Activated B cell treated with CpG ODN at 0.5 μM for 24 hours (primary cell): ENCODE data around the gene SNAPC1. TPM values are rescaled to one million over a fixed set of nuclear protein-coding genes. Genes with fewer than 3 reads are reported as not detected.
A peak's percentile ranks its signal among the peaks of the same experiment; 100 is the strongest.

Experiments
- ATAC-seq: fragments of 200-7000 bp; cut with Tn5 transposase; one replicate; pipeline ENCODE4 v1.10.0; 2021; ENCODE audit warnings: low read depth, mild to moderate bottlenecking, moderate library complexity
- CTCF ChIA-PET: fragments of 350-600 bp; sonication (Branson Sonifier 250); formaldehyde crosslinking; loops from one replicate; lab custom pipeline; 2021; ENCODE audit warnings: antibody characterized with exemption; lab: Charles Lee
- POLR2A ChIA-PET: fragments of 350-600 bp; sonication (Branson Sonifier 250); formaldehyde crosslinking; loops from one replicate; lab custom pipeline; 2021; ENCODE audit warnings: antibody characterized with exemption; lab: Charles Lee
- DNase-seq: peaks from one replicate; pipeline ENCODE4 v3.0.0; 2022
- H3K27ac Mint-ChIP-seq: one replicate; pipeline ENCODE4 v1.8.0; 2020; ENCODE audit warnings: mixed read lengths
- H3K27me3 Mint-ChIP-seq: one replicate; pipeline ENCODE4 v1.8.0; 2021; ENCODE audit warnings: mixed read lengths
- H3K36me3 Mint-ChIP-seq: one replicate; pipeline ENCODE4 v1.8.0; 2021; ENCODE audit warnings: low read depth, mixed read lengths
- H3K4me1 Mint-ChIP-seq: one replicate; pipeline ENCODE4 v1.8.0; 2021; ENCODE audit warnings: mixed read lengths
- H3K4me3 Mint-ChIP-seq: one replicate; pipeline ENCODE4 v1.8.0; 2020; ENCODE audit warnings: mild to moderate bottlenecking, mixed read lengths
- H3K9me3 Mint-ChIP-seq: one replicate; pipeline ENCODE4 v1.8.0; 2020; ENCODE audit warnings: mixed read lengths
- CTCF ChIP-seq: fragments of 200-600 bp; IDR thresholded peaks from one replicate; pipeline ENCODE4 v1.8.0; 2022; ENCODE audit warnings: antibody characterized with exemption, mild to moderate bottlenecking
- intact Hi-C: fragments of 100-400 bp; cut with micrococcal nuclease; formaldehyde crosslinking; loops from one replicate; pipeline ENCODE4 v1.15.1; 2024
- total RNA-seq: library from RNA; stranded (reverse); gene quantifications from 2 replicates; pipeline ENCODE4 v1.2.3, GENCODE V29; 2022

The SNAPC1 gene
- total RNA-seq, 1 donor from 2014 or later: 5.2 TPM

- H3K4me3 Mint-ChIP-seq: no peak overlapping the region
- POLR2A ChIA-PET: no interaction called here
- TF ChIP-seq CTCF: no peak
- peaks cover 5% of the 10 kb centered on the region for H3K4me1 Mint-ChIP-seq
- ATAC-seq (no peak), DNase-seq (no peak)
- H3K27ac Mint-ChIP-seq: no peak overlapping the region
- peaks cover 4% of the 10 kb centered on the region for H3K27me3 Mint-ChIP-seq
- H3K36me3 Mint-ChIP-seq: no peaks in the 10 kb centered on the region
- intact Hi-C loops: no loop called here
- CTCF ChIA-PET: no interaction called here
- H3K9me3 Mint-ChIP-seq: no peaks in the 10 kb centered on the region
Observed at GRCh38 chr14:61805451-61805850, 43.2 kb downstream of the SNAPC1 start.

GRCh38 chr14:61811882-61812346 lies 49.7 kb downstream of the SNAPC1 start:
- no peaks in the 10 kb centered on the region for H3K9me3 Mint-ChIP-seq
- peak overlapping the region; percentile 73 for H3K4me3 Mint-ChIP-seq
- no peak overlapping the region for H3K27ac Mint-ChIP-seq
- H3K27me3 Mint-ChIP-seq: peaks cover 51% of the 10 kb centered on the region
- ChIA-PET POLR2A (no interaction called here), CTCF (no interaction called here)
- no peak for TF ChIP-seq CTCF
- H3K4me1 Mint-ChIP-seq: peaks cover 11% of the 10 kb centered on the region
- DNase-seq (no peak), ATAC-seq (no peak)
- intact Hi-C loops: no loop called here
- H3K36me3 Mint-ChIP-seq: no peaks in the 10 kb centered on the region

- no peaks in the 10 kb centered on the region for H3K9me3 Mint-ChIP-seq
- DNase-seq (peak; percentile 23), ATAC-seq (no peak)
- no peak for TF ChIP-seq CTCF
- peaks cover 11% of the 10 kb centered on the region for H3K4me1 Mint-ChIP-seq
- H3K27me3 Mint-ChIP-seq: peaks cover 53% of the 10 kb centered on the region
- H3K36me3 Mint-ChIP-seq: no peaks in the 10 kb centered on the region
- ChIA-PET CTCF (no interaction called here), POLR2A (no interaction called here)
- peak within 1 kb of the TSS; percentile 73 for H3K4me3 Mint-ChIP-seq
- intact Hi-C loops: no loop called here
- H3K27ac Mint-ChIP-seq: no peak within 1 kb of the TSS
Observed at GRCh38 chr14:61812347-61813095, 50.3 kb downstream of the SNAPC1 start, which contains the start of gene SYT16. TSS of gene SYT16 (plus strand) at chr14:61812703.

GRCh38 chr14:61813096-61813606 lies 50.9 kb downstream of the SNAPC1 start:
- Mint-ChIP-seq H3K36me3 (no peaks in the 10 kb centered on the region), H3K9me3 (no peaks in the 10 kb centered on the region), H3K4me1 (peaks cover 11% of the 10 kb centered on the region), H3K27me3 (peaks cover 53% of the 10 kb centered on the region), H3K4me3 (peak overlapping the region; percentile 63), H3K27ac (no peak overlapping the region)
- DNase-seq (no peak), ATAC-seq (no peak)
- intact Hi-C loops: no loop called here
- ChIA-PET CTCF (no interaction called here), POLR2A (interaction anchor here (0.7 to 0.9 kb wide), 2 partner anchors 51 to 61 kb away, joined by 4 to 9 read pairs; partner anchors contain the start of gene SNAPC1)
- TF ChIP-seq CTCF: no peak

- Mint-ChIP-seq H3K4me3 (no peak overlapping the region), H3K27me3 (peaks cover 11% of the 10 kb centered on the region), H3K9me3 (no peaks in the 10 kb centered on the region), H3K27ac (no peak overlapping the region), H3K4me1 (no peaks in the 10 kb centered on the region), H3K36me3 (no peaks in the 10 kb centered on the region)
- ATAC-seq (no peak), DNase-seq (no peak)
- TF ChIP-seq CTCF: no peak
- intact Hi-C loops: no loop called here
- ChIA-PET POLR2A (no interaction called here), CTCF (no interaction called here)
Observed at GRCh38 chr14:61822458-61822857, 60.2 kb downstream of the SNAPC1 start.
